ENCODE data around the gene SIGLEC5. TPM values are rescaled to one million over a fixed set of nuclear protein-coding genes. Genes with fewer than 3 reads are reported as not detected.

SIGLEC5 gene
- total and polyA plus RNA-seq, 4 donors, result 0.42 to 0.70 TPM; not detected in 2

GRCh38 chr19:51564791-51565190 is 65.4 kb downstream of the SIGLEC5 start:
- Histone ChIP-seq H3K36me3 (ENCODE audit: control insufficient read depth in 4 of 4, insufficient read depth in 3 of 4, low read depth in 1 of 4, low read length in 3 of 4) (no peaks in the 10 kb centered on the region), H3K27me3 (ENCODE audit: control insufficient read depth in 4 of 4, insufficient read depth in 4 of 4, low read length in 3 of 4) (peaks cover 0 to 11% (median 3%) of the 10 kb centered on the region in 4 donors), H3K9me3 (ENCODE audit: control insufficient read depth in 4 of 4, low read length in 3 of 4) (peaks cover 0 to 2% (median 0%) of the 10 kb centered on the region in 4 donors), H3K9ac (ENCODE audit: low read depth in 1 of 2, low read length in 2 of 2) (no peak overlapping the region), H3K4me3 (ENCODE audit: low read depth in 1 of 3, low read length in 3 of 3) (no peak overlapping the region), H3K27ac (ENCODE audit: low read depth in 1 of 2, low read length in 2 of 2) (no peak overlapping the region), H3K4me1 (ENCODE audit: control insufficient read depth in 4 of 4, insufficient read depth in 4 of 4, low read length in 3 of 4) (no peaks in the 10 kb centered on the region)
- WGBS, result 40% methylated on average over 6 of the region's 6 CpGs
- no peak for DNase-seq (ENCODE audit: low spot score)
- no peak for TF ChIP-seq FOXA2 (IDR thresholded peaks at IDR 0.05)
- TF ChIP-seq NR2F2 (IDR thresholded peaks at IDR 0.05), result no peak
- TF ChIP-seq TAF1 (conservative IDR thresholded peaks at IDR 0.05), result no peak

Small RNA genes lying within 50 kb of the gene (small RNA-seq; reads per million reads assigned to genes)
- gene AC018755.2, result not detected

Other genes starting within 250 kb of the SIGLEC5 start
- gene LIM2, start 242.4 kb downstream of the SIGLEC5 start, total RNA-seq, result not detected
- not detected for gene LIM2, start 242.4 kb downstream of the SIGLEC5 start, polyA plus RNA-seq
- gene C19orf84, start 239.8 kb downstream of the SIGLEC5 start, total RNA-seq, result under 1 TPM in 1 of 2 donors, not detected in 1; 0.08 TPM
- not detected for gene C19orf84, start 239.8 kb downstream of the SIGLEC5 start, polyA plus RNA-seq
- gene SIGLEC10, start 212.8 kb downstream of the SIGLEC5 start, total RNA-seq, result 1 to 10 TPM; 4.9 to 8.4 TPM
- gene SIGLEC10, start 212.8 kb downstream of the SIGLEC5 start, polyA plus RNA-seq, result 1 to 10 TPM; 1.7 to 8.0 TPM
- 1 to 10 TPM in 1 of 2 donors, under 1 TPM in 1; 0.09 to 2.3 TPM for gene SIGLEC8, start 171.9 kb downstream of the SIGLEC5 start, total RNA-seq
- under 1 TPM; 0.24 to 0.81 TPM for gene SIGLEC8, start 171.9 kb downstream of the SIGLEC5 start, polyA plus RNA-seq
- not detected for gene CEACAM18, start 151.9 kb downstream of the SIGLEC5 start, total RNA-seq
- not detected for gene CEACAM18, start 151.9 kb downstream of the SIGLEC5 start, polyA plus RNA-seq
- gene SIGLEC12, start 128.6 kb downstream of the SIGLEC5 start, total RNA-seq, result 1 to 10 TPM in 1 of 2 donors, under 1 TPM in 1; 0.84 to 5.0 TPM
- gene SIGLEC12, start 128.6 kb downstream of the SIGLEC5 start, polyA plus RNA-seq, result under 1 TPM; 0.05 to 0.21 TPM
- gene SIGLEC6, start 98.7 kb downstream of the SIGLEC5 start, total RNA-seq, result under 1 TPM; 0.08 to 0.47 TPM
- under 1 TPM in 1 of 2 donors, not detected in 1; 0.08 TPM for gene SIGLEC6, start 98.7 kb downstream of the SIGLEC5 start, polyA plus RNA-seq
- gene ZNF175, start 59.1 kb downstream of the SIGLEC5 start, total RNA-seq, result 1 to 10 TPM; 3.9 to 5.3 TPM
- 1 to 10 TPM in 1 of 2 donors, under 1 TPM in 1; 0.60 to 1.1 TPM for gene ZNF175, start 59.1 kb downstream of the SIGLEC5 start, polyA plus RNA-seq
- 1 to 10 TPM; 1.7 to 6.9 TPM for gene SIGLEC14, start 16.4 kb upstream of the SIGLEC5 start, total RNA-seq
- 1 to 10 TPM in 1 of 2 donors, not detected in 1; 3.2 TPM for gene SIGLEC14, start 16.4 kb upstream of the SIGLEC5 start, polyA plus RNA-seq
- 1 to 10 TPM; 1.5 to 2.5 TPM for gene SPACA6, start 62.9 kb upstream of the SIGLEC5 start, total RNA-seq
- gene SPACA6, start 62.9 kb upstream of the SIGLEC5 start, polyA plus RNA-seq, result 1 to 10 TPM in 1 of 2 donors, under 1 TPM in 1; 0.92 to 1.2 TPM
- under 1 TPM in 1 of 2 donors, not detected in 1; 0.05 TPM for gene HAS1, start 93.6 kb upstream of the SIGLEC5 start, total RNA-seq
- under 1 TPM in 1 of 2 donors, not detected in 1; 0.07 TPM for gene HAS1, start 93.6 kb upstream of the SIGLEC5 start, polyA plus RNA-seq
- gene FPR1, start 121.5 kb upstream of the SIGLEC5 start, total RNA-seq, result 10 to 100 TPM in 1 of 2 donors, 1 to 10 TPM in 1; 9.9 to 17.0 TPM
- gene FPR1, start 121.5 kb upstream of the SIGLEC5 start, polyA plus RNA-seq, result 1 to 10 TPM; 2.7 to 6.3 TPM
- gene FPR2, start 130.8 kb upstream of the SIGLEC5 start, total RNA-seq, result 1 to 10 TPM; 3.8 to 4.1 TPM
- under 1 TPM; 0.15 to 0.89 TPM for gene FPR2, start 130.8 kb upstream of the SIGLEC5 start, polyA plus RNA-seq
- gene FPR3, start 164.8 kb upstream of the SIGLEC5 start, total RNA-seq, result 1 to 10 TPM; 3.6 to 7.8 TPM
- gene FPR3, start 164.8 kb upstream of the SIGLEC5 start, polyA plus RNA-seq, result 1 to 10 TPM; 1.0 to 4.5 TPM